Thoracic aorta (tissue), 2 donors: Measurements from ENCODE around the gene CBS. TPM values are rescaled to one million over a fixed set of nuclear protein-coding genes. Genes with fewer than 3 reads are reported as not detected.

ENCODE experiments used
- ATAC-seq: fragments of 150-250 bp; one replicate; pipeline ENCODE4 v1.8.0; 2017; ENCODE audit warnings: low read depth; ENCODE audit not compliant: insufficient number of reproducible peaks, low FRiP score
- DNase-seq: peaks from one replicate; pipeline ENCODE4 v3.0.0-alpha.2; 2020; ENCODE audit warnings: low spot score
- H3K27ac ChIP-seq, 2 donors: fragments of 200-600 bp; sonication (generic); 1 replicate in 1 of 2; 2 replicates in 1 of 2; pipeline ENCODE4 v1.5.1; 2016; ENCODE audit warnings: mild to moderate bottlenecking in 2 of 2, moderate library complexity in 2 of 2
- H3K27me3 ChIP-seq: fragments of 200-600 bp; sonication (generic); replicated peaks from 2 replicates; pipeline ENCODE4 v1.6.0; 2016; ENCODE audit warnings: mild to moderate bottlenecking; ENCODE audit not compliant: insufficient read depth
- H3K36me3 ChIP-seq: fragments of 200-600 bp; sonication (generic); one replicate; pipeline ENCODE4 v1.5.1; 2016
- H3K4me1 ChIP-seq, 2 donors: fragments of 200-600 bp; sonication (generic); 1 replicate in 1 of 2; 2 replicates in 1 of 2; pipeline versions ENCODE4 v1.5.1 to v1.6.0; 2016; ENCODE audit warnings: low read depth in 2 of 2, mild to moderate bottlenecking in 1 of 2; ENCODE audit not compliant: control insufficient read depth in 1 of 2
- H3K4me3 ChIP-seq: fragments of 200-600 bp; sonication (generic); 2 replicates; pipeline ENCODE4 v1.5.1; 2016; ENCODE audit warnings: mild to moderate bottlenecking
- H3K9me3 ChIP-seq: fragments of 200-600 bp; sonication (generic); 2 replicates; pipeline ENCODE4 v1.5.1; 2016
- CTCF ChIP-seq: fragments of 200-600 bp; sonication (generic); IDR thresholded peaks from one replicate; pipeline ENCODE4 v1.5.1; 2019; ENCODE audit warnings: antibody characterized with exemption
- total RNA-seq, 2 donors: library from RNA; depleted of rRNA; stranded (reverse); fragments of >200 nt; gene quantifications; one replicate each; pipeline versions ENCODE4 v1.1.0 to v1.2.3, GENCODE V29; 2016

Gene CBS
- total RNA-seq, 2 donors from 2014 or later: 33.7 to 45.7 TPM

DNA sequence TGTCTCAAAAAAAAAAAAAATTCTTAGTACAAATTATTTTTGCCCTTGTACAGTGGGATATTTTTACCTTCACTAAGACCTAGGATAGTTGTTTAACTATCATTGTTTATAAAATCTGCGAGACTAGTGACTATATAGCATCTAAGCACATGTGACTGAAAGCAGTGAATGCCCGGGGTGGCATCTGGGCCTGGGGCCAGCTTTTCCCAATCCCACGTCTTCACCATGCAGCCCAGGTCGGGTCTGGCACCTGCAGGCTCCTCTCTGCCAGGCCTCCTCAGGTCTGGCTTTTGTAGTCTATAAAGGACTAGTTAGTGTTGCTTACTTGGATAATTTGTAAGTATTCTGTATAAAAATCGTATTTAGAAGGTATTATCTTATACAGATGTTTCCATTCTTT, 40.8 kb downstream of the CBS start:
- Histone ChIP-seq H3K9me3 (no peaks in the 10 kb centered on the region), H3K36me3 (peaks cover under 1% of the 10 kb centered on the region), H3K4me3 (no peak overlapping the region), H3K27ac (no peak overlapping the region), H3K27me3 (no peaks in the 10 kb centered on the region), H3K4me1 (no peaks in the 10 kb centered on the region)
- DNase-seq: no peak
- no peak for ATAC-seq
- TF ChIP-seq CTCF: no peak

DNA sequence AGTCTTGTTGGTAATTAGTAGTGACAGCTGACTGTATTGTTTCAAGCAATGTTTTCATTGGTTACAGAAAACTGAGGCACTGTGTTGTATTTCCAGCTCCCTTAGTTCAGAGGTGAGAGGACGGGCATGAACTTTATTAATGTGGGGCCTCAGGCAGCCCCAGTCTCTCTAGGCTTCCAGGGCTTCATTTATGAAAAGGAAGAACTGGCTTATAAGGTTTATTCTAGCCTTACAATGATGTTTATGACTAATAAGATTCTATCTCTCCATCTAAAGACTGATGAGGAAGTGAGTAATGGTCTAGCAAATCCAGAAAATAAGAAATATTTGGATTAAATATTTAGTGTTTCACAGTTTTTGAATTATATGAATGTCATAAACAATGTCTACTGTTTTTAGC, 41.5 kb downstream of the CBS start:
- peaks cover 3% of the 10 kb centered on the region for H3K36me3 ChIP-seq
- H3K9me3 ChIP-seq: no peaks in the 10 kb centered on the region
- ATAC-seq: no peak
- H3K4me1 ChIP-seq: no peaks in the 10 kb centered on the region
- TF ChIP-seq CTCF: no peak
- H3K27ac ChIP-seq: no peak overlapping the region
- DNase-seq: no peak
- no peaks in the 10 kb centered on the region for H3K27me3 ChIP-seq
- no peak overlapping the region for H3K4me3 ChIP-seq

DNA sequence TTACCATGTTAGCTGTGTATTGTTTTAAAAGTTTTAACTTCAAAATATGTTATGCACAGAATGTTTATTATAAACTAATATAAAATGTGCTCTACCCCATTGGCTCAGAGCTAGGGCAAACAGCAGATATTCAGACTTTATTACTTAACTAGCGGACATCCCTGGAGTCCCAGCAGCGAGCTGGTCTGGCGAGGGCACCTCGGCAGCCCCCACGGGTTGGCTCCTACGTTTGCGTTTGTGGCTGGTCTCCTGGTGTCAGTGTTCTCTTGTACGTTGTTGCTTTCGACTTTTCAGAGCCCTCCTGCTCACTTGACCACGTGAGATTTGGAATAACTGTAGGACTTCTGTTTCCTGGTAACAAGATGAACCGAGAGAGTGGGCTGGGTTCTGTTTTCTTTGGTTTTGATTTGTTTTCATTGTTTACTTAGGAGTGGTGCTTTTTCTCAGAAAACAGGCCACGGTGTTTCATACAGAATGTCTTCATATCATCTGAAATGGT, 44.5 kb downstream of the CBS start:
- peaks cover 8% of the 10 kb centered on the region for H3K36me3 ChIP-seq
- no peak for TF ChIP-seq CTCF
- DNase-seq: no peak

DNA sequence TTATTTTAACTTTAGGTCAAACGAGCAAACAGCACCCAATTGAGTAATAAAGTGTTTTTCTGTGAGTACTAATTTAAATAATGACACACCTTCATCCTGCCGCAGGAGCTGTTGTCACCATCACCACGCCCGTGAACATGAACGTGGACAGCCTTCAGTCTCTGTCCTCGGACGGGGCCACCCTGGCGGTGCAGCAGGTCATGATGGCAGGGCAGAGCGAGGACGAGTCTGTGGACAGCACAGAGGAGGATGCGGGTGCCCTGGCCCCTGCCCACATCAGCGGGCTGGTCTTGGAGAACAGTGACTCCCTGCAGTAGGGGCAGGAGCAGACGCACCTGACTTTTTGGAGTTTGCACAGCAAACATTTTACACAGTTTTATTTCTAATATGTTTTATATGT, 45.9 kb downstream of the CBS start:
- Histone ChIP-seq H3K4me1 (no peaks in the 10 kb centered on the region), H3K9me3 (no peaks in the 10 kb centered on the region), H3K27me3 (no peaks in the 10 kb centered on the region), H3K27ac (no peak overlapping the region), H3K4me3 (no peak overlapping the region), H3K36me3 (peaks cover 15% of the 10 kb centered on the region)
- DNase-seq (no peak), ATAC-seq (no peak)
- TF ChIP-seq CTCF: no peak

More for the DNA sequence above, 44.5 kb downstream of the CBS start:
- no peaks in the 10 kb centered on the region for H3K4me1 ChIP-seq
- H3K27me3 ChIP-seq: no peaks in the 10 kb centered on the region
- no peaks in the 10 kb centered on the region for H3K9me3 ChIP-seq
- H3K4me3 ChIP-seq: no peak overlapping the region
- no peak for ATAC-seq
- H3K27ac ChIP-seq: no peak overlapping the region

DNA sequence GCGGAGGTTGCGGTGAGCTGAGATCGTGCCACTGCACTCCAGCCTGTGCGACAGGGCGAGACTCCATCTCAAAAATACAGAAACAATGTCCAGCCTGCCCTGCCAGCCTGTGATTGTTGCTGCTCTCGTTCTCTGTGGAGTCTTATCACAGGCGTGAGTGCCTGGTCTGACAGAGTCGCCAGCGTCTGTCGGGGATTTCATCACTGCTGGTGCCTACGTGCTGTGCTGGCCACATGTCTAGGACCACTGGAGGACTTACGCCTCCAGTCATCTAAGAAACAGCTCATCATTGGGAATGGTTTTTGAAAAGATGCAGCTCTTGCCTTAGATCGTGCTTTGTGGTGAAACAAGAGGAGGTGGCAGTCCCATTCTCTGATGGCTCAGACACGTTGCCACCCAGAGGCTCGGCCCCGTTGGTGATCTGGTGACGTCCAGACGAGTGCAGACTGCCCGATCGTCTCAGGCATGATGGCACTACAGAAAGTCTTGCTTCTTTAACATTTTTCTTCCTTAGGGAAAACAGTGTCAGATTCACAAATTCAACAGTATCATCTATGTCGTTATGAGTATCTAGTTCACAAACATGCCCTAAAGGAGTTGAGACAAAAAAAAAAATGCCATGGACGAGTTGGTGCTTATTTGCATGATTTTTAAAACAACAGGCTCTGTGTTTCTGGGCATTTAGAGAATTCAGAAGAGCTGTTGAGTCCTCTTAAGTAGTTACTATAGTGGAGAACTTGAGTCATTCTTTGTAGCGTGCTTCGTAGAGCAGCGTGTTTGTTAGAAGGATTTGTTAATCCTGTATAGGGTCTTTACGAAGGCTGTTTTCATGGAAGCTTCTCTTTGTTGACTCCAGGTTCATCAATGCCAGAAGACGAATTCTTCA, 47.5 kb downstream of the CBS start:
- DNase-seq: no peak
- ATAC-seq: no peak
- H3K36me3 ChIP-seq: peaks cover 16% of the 10 kb centered on the region

More for the DNA sequence above, 47.5 kb downstream of the CBS start:
- Histone ChIP-seq H3K4me1 (no peaks in the 10 kb centered on the region), H3K27ac (no peak overlapping the region), H3K4me3 (no peak overlapping the region), H3K27me3 (no peaks in the 10 kb centered on the region), H3K9me3 (no peaks in the 10 kb centered on the region)
- no peak for TF ChIP-seq CTCF
